ENCODE measurements around the gene C1orf94.
"Not testable (repeated sequence)": the region's sequence is repeated elsewhere in the genome, so short reads cannot be mapped to it uniquely, and the experiment has no call there.

GRCh38 chr1:34183381-34183780 is 6.7 kb downstream of the C1orf94 start:
- not testable (repeated sequence) for TF ChIP-seq CTCF (IDR thresholded peaks at IDR 0.05); POLR2AphosphoS5 (IDR thresholded peaks at IDR 0.05; ENCODE audit: low read depth, low read length); SIN3A (IDR thresholded peaks at IDR 0.05; ENCODE audit: borderline replicate concordance, insufficient read depth, low read depth, low read length); TCF7L2 (IDR thresholded peaks at IDR 0.05; ENCODE audit: low read depth, low read length); REST (IDR thresholded peaks at IDR 0.05; ENCODE audit: insufficient read depth in 1 of 2, low read depth in 2 of 2, low read length in 1 of 2)
